Ascending aorta (tissue), 2 donors: Measurements from ENCODE around the gene C3orf18. TPM values are rescaled to one million over a fixed set of nuclear protein-coding genes. Genes with fewer than 3 reads are reported as not detected.

Experiments
- DNase-seq, 2 donors: peaks; one replicate each; pipeline ENCODE4 v3.0.0-alpha.2; 2019; ENCODE audit warnings: low spot score in 2 of 2
- H3K27ac ChIP-seq, 2 donors: fragments of 200-600 bp; sonication (generic); one replicate each; pipeline ENCODE4 v1.5.1; 2016 to 2017; ENCODE audit warnings: mild to moderate bottlenecking in 1 of 2
- H3K27me3 ChIP-seq: fragments of 200-600 bp; sonication (generic); one replicate; pipeline ENCODE4 v1.5.1; 2017
- H3K36me3 ChIP-seq, 2 donors: fragments of 200-600 bp; sonication (generic); one replicate each; pipeline ENCODE4 v1.5.1; 2016
- H3K4me1 ChIP-seq, 2 donors: fragments of 200-600 bp; sonication (generic); one replicate each; pipeline ENCODE4 v1.5.1; 2016 to 2017; ENCODE audit warnings: mild to moderate bottlenecking in 1 of 2
- H3K4me3 ChIP-seq, 2 donors: fragments of 200-600 bp; sonication (generic); one replicate each; pipeline ENCODE4 v1.5.1; 2016 to 2017; ENCODE audit warnings: mild to moderate bottlenecking in 1 of 2
- H3K9me3 ChIP-seq, 2 donors: fragments of 200-600 bp; sonication (generic); one replicate each; pipeline ENCODE4 v1.5.1; 2016
- intact Hi-C: fragments of 100-400 bp; cut with DNase I; formaldehyde crosslinking; loops from one replicate; pipeline ENCODE4 v1.15.1; 2023
- total RNA-seq: library from RNA; depleted of rRNA; stranded (reverse); fragments of >200 nt; gene quantifications from one replicate; pipeline ENCODE4 v1.1.0, GENCODE V29; 2016
- TF ChIP-seq, protein P1 (sequence below), 3 experiments: fragments of 200-600 bp in 2 of 3; fragments of 450-650 bp in 1 of 3; sonication (generic) in 2 of 3; IDR thresholded peaks; one replicate each; pipeline ENCODE4 v1.5.1; 2016 to 2019; ENCODE audit warnings: antibody characterized with exemption in 3 of 3, mild to moderate bottlenecking in 1 of 3, moderate library complexity in 1 of 3

Gene C3orf18
- total RNA-seq, 1 donor from 2014 or later: 29.5 TPM

DNA sequence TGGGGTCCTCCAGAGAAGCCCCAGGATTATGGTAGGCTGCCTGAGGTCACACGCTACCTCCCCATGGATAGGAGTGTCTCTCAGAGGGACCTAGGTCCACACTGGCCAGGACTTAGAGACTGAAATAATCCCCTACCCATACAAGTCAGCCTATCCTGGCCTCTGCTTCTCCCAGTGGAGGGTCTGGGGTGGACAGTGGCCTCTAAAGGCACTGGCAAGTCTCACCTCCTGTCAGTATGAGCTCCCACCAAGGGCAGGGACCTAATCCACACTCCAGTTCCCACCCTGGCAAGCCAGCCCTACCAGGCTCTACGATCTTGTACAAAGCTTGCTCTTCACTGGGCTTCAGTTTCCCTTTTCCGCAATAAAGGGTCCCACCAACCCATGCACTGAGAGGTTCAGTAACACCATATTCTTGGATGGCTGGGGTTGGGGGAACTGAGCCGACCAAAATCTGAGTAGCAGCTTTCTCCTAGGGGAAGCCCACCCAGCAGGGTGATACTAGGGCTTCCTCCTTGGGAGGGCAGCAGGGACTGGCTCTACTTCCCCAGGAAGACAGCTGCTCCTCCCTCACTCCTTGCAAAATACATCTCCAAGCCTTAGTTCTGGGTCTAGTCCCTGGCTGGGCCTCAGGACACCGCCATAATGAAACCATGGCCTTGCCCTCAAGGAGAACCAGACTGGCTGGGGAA is 41.7 kb upstream of the C3orf18 start:
- H3K36me3 ChIP-seq: peaks cover 10 to 19% of the 10 kb centered on the region in 2 donors
- intact Hi-C loops: no loop called here
- no peaks in the 10 kb centered on the region for H3K27me3 ChIP-seq
- peaks cover 8 to 15% of the 10 kb centered on the region in 2 donors for H3K4me1 ChIP-seq
- TF ChIP-seq, protein P1, sequence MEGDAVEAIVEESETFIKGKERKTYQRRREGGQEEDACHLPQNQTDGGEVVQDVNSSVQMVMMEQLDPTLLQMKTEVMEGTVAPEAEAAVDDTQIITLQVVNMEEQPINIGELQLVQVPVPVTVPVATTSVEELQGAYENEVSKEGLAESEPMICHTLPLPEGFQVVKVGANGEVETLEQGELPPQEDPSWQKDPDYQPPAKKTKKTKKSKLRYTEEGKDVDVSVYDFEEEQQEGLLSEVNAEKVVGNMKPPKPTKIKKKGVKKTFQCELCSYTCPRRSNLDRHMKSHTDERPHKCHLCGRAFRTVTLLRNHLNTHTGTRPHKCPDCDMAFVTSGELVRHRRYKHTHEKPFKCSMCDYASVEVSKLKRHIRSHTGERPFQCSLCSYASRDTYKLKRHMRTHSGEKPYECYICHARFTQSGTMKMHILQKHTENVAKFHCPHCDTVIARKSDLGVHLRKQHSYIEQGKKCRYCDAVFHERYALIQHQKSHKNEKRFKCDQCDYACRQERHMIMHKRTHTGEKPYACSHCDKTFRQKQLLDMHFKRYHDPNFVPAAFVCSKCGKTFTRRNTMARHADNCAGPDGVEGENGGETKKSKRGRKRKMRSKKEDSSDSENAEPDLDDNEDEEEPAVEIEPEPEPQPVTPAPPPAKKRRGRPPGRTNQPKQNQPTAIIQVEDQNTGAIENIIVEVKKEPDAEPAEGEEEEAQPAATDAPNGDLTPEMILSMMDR (IDR thresholded peaks at IDR 0.05): no peak
- H3K27ac ChIP-seq: peak overlapping the region in 1 of 2 donors; percentile 70
- no peak for DNase-seq
- H3K9me3 ChIP-seq: no peaks in the 10 kb centered on the region
- peak overlapping the region in 1 of 2 donors; percentile 74 for H3K4me3 ChIP-seq

DNA sequence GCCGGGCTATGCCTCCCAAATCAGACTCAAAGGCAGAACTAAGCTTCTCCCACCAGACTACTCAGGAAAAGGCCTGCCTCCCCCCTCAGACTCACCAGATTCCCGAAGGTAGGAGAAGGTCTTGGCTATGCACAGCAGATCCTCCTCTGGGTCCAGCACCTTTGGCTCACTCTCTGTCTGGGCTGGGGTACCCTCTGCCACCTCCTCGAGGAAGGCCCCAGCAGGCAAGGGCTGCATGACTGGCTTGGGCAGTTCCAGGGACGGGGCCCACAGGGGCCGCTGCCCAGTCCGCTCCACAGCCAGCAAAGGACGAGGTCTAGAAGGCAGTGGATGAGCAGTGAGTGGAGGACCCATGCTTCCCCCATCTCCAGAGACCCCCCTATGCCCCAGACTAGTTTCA is 40.7 kb upstream of the C3orf18 start:
- no peak for DNase-seq
- Histone ChIP-seq H3K9me3 (no peaks in the 10 kb centered on the region), H3K4me3 (no peak overlapping the region), H3K4me1 (peaks cover 8 to 18% of the 10 kb centered on the region in 2 donors), H3K36me3 (peaks cover 10 to 19% of the 10 kb centered on the region in 2 donors), H3K27ac (no peak overlapping the region), H3K27me3 (no peaks in the 10 kb centered on the region)
- TF ChIP-seq, protein P1 (IDR thresholded peaks at IDR 0.05): no peak
- intact Hi-C loops: no loop called here

DNA sequence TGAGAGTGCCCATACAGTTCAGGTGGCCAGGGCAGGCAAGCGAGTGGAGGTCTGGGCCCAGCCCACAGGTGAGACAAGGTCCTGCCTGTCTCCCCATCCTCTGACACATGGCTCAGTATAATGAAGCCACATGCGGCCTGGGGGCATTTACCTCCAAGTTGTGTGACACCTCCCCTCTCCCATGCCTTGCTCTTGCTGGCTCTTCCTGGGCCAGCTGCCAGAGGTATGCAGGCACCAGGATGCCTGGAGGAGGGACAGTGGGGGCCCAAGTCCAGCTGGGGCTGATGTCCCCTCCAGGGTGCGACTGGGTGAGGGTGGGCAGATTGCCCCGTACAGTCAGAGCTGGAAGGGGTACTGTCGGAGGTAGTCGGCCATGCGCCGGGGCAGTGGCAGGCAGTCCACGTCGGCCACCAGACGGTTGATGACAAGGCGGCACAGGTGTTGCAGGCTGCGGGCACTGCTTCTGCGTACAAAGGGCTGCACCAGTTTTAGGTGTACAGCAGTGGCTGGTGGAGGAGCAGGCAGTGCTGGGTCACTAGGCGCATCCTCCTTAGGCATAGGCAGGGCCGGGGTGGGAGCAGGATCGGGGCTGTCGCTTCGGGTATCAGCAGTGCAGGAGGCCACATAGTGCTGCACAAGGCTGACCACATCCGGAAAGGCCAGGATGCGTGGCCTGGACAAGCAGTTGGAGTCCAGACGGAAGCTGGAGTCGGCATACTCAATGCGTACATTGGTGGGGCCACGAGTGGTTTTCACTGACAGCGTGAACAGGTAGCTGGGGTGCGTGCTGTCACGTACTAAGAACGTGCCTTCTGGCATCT is 39.9 kb upstream of the C3orf18 start:
- intact Hi-C loops: no loop called here
- Histone ChIP-seq H3K4me1 (peaks cover 9 to 23% of the 10 kb centered on the region in 2 donors), H3K4me3 (no peak overlapping the region), H3K9me3 (no peaks in the 10 kb centered on the region), H3K27ac (no peak overlapping the region), H3K36me3 (peaks cover 10 to 19% of the 10 kb centered on the region in 2 donors), H3K27me3 (no peaks in the 10 kb centered on the region)
- TF ChIP-seq, protein P1 (IDR thresholded peaks at IDR 0.05): no peak
- no peak for DNase-seq

DNA sequence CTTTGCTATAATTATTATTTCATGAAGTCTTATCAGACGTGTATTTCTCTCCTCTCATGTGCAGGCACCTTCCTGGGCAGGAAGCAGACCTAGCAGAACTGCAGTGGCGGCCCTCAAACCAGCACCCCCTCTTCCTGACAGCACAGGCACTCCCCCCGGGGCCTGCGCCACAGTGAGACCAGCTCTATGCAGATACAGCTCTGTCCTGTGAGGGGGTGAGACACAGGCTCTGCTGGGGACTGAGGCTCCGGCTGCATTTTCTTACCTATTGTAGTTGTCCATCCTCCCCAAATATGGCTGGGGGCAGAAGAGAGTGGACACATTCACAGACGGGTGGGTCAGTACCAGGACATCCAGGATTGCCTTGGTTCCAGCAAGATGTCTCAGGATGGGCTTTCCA is 39.0 kb upstream of the C3orf18 start:
- Histone ChIP-seq H3K9me3 (no peaks in the 10 kb centered on the region), H3K36me3 (peaks cover 10 to 19% of the 10 kb centered on the region in 2 donors), H3K27me3 (no peaks in the 10 kb centered on the region), H3K4me3 (no peak overlapping the region), H3K4me1 (peaks cover 15 to 30% of the 10 kb centered on the region in 2 donors), H3K27ac (no peak overlapping the region)
- intact Hi-C loops: no loop called here
- no peak for DNase-seq
- TF ChIP-seq, protein P1 (IDR thresholded peaks at IDR 0.05): no peak

DNA sequence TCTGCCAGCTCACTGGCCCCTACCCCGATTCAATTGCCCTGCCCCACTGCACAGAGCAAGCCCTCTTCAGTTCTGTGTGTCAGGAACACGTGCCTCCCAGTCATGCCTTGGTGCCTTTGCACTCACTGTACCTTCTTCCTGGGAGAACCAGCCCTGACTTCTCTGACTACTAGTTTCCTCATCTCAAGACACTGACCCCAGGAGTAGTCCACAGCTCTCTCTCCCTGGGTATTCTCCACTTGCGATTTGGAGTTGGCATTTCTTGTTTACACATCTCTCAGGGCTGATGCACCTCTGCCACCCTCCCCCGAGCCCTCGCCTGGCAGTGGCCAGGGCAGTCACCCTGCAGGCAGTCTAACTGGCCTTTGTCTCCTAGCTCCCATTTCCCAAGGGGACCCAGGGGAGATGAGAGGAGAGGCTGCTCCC is 38.4 kb upstream of the C3orf18 start:
- no peaks in the 10 kb centered on the region for H3K27me3 ChIP-seq
- TF ChIP-seq, protein P1 (IDR thresholded peaks at IDR 0.05): no peak
- intact Hi-C loops: no loop called here
- H3K27ac ChIP-seq: peak overlapping the region in 1 of 2 donors; percentile 46
- H3K4me1 ChIP-seq: peaks cover 17 to 32% of the 10 kb centered on the region in 2 donors
- H3K4me3 ChIP-seq: no peak overlapping the region
- H3K36me3 ChIP-seq: peaks cover 10 to 19% of the 10 kb centered on the region in 2 donors
- peak in 1 of 2 donors; percentile 61 for DNase-seq
- H3K9me3 ChIP-seq: no peaks in the 10 kb centered on the region
